KMS-11 (cell line): Measurements from ENCODE around the gene MRPS18B.

Experiments
- H2AFZ ChIP-seq: fragments of 200-600 bp; sonication (generic); 2 replicates; pipeline ENCODE4 v1.6.1; 2016; ENCODE audit warnings: antibody characterized with exemption, mixed run types, low read depth
- H3K27ac ChIP-seq: fragments of 200-600 bp; sonication (generic); 2 replicates; pipeline ENCODE4 v1.6.1; 2016; ENCODE audit warnings: mild to moderate bottlenecking, mixed run types
- H3K27me3 ChIP-seq: fragments of 200-600 bp; sonication (generic); 2 replicates; pipeline ENCODE4 v1.6.1; 2017; ENCODE audit warnings: mild to moderate bottlenecking, low read depth, mixed run types, moderate library complexity; ENCODE audit not compliant: insufficient read depth
- H3K36me3 ChIP-seq: fragments of 200-600 bp; sonication (generic); 2 replicates; pipeline ENCODE4 v1.6.1; 2017; ENCODE audit warnings: mild to moderate bottlenecking, mixed run types; ENCODE audit not compliant: insufficient read depth
- H3K4me1 ChIP-seq: fragments of 200-600 bp; sonication (generic); 2 replicates; pipeline ENCODE4 v1.6.1; 2016; ENCODE audit warnings: mild to moderate bottlenecking, low read depth, mixed run types; ENCODE audit not compliant: poor library complexity, severe bottlenecking
- H3K4me2 ChIP-seq: fragments of 200-600 bp; sonication (generic); 2 replicates; pipeline ENCODE4 v1.7.0; 2016; ENCODE audit warnings: mild to moderate bottlenecking, mixed run types
- H3K4me3 ChIP-seq: fragments of 200-600 bp; sonication (generic); IDR thresholded peaks from 2 replicates; pipeline ENCODE4 v1.6.1; 2017; ENCODE audit warnings: low read depth, low read length, mixed read lengths; ENCODE audit not compliant: insufficient read depth
- H3K79me2 ChIP-seq: fragments of 200-600 bp; sonication (generic); 2 replicates; pipeline ENCODE4 v1.6.1; 2016; ENCODE audit warnings: low read depth, mixed run types; ENCODE audit not compliant: insufficient read depth
- H3K9ac ChIP-seq: fragments of 200-600 bp; sonication (generic); 2 replicates; pipeline ENCODE4 v1.6.1; 2016; ENCODE audit warnings: mild to moderate bottlenecking, mixed run types
- H4K20me1 ChIP-seq: fragments of 200-600 bp; sonication (generic); 2 replicates; pipeline ENCODE4 v1.6.1; 2016; ENCODE audit warnings: mild to moderate bottlenecking, mixed run types; ENCODE audit not compliant: insufficient read depth
- CTCF ChIP-seq: fragments of 200-600 bp; sonication (generic); conservative IDR thresholded peaks from 2 replicates; pipeline ENCODE4 v1.6.1; 2017; ENCODE audit warnings: low read depth, mild to moderate bottlenecking, antibody characterized with exemption, low read length, moderate library complexity, mixed read lengths

MRPS18B gene

GRCh38 chr6:30670760-30671527, 53.3 kb downstream of the MRPS18B start:
- Histone ChIP-seq H3K27me3 (no peaks in the 10 kb centered on the region), H4K20me1 (no peaks in the 10 kb centered on the region), H3K27ac (no peak overlapping the region), H3K9ac (no peak overlapping the region), H3K36me3 (no peaks in the 10 kb centered on the region), H3K4me3 (no peak overlapping the region), H3K4me1 (peaks cover 16% of the 10 kb centered on the region), H3K79me2 (peaks cover 17% of the 10 kb centered on the region; the same call in 1 of the 2 replicates), H2AFZ (no peak overlapping the region), H3K4me2 (peak overlapping the region; percentile 55; the same call in 1 of the 2 replicates)
- peak; percentile 38; the same call in 1 of the 2 replicates for TF ChIP-seq CTCF

GRCh38 chr6:30672445-30673253, 55.0 kb downstream of the MRPS18B start, which contains the start of gene DHX16:
DHX16 (minus strand) TSS chr6:30673006; CDS start chr6:30672841, 165 bp downstream.
- H3K36me3 ChIP-seq = no peaks in the 10 kb centered on the region
- H2AFZ ChIP-seq = peak within 1 kb of the TSS; percentile 66
- H3K4me3 ChIP-seq = no peak within 1 kb of the TSS
- H3K79me2 ChIP-seq = peaks cover 17% of the 10 kb centered on the region; the same call in 1 of the 2 replicates
- H3K4me2 ChIP-seq = peak within 1 kb of the TSS; percentile 55
- H3K9ac ChIP-seq = peak within 1 kb of the TSS; percentile 39; the same call in 1 of the 2 replicates
- H3K4me1 ChIP-seq = peaks cover 16% of the 10 kb centered on the region
- no peaks in the 10 kb centered on the region for H4K20me1 ChIP-seq
- no peaks in the 10 kb centered on the region for H3K27me3 ChIP-seq
- peak; percentile 81 for TF ChIP-seq CTCF
- H3K27ac ChIP-seq = peak within 1 kb of the TSS; percentile 8; the same call in 1 of the 2 replicates
